ENCODE results near the gene NOC4L.

The NOC4L gene

DNA sequence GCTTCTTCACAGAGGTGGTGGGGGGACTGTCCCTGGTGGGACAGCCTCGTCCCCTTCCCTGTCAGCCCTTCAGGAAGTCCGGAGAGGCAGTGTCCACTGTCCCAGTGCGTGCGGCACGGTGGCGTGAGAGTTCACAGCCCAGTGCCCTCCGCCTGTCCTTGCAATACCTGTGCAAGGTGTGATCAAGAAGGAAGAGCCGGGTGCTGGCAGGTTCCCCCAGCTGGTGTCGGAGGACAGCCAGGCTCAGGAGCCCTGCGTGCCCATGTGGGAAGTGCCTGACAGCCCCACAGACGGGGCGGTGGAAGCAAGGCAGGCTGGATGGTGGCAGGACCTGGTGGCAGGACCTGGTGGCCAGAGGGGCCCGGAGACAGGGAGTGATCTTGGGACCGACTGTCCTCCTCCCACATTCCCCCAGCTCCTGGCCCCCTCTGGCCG lies 16.4 kb downstream of the NOC4L start:
- DNase-seq, result no peak
- Mint-ChIP-seq H3K4me3 (no peak overlapping the region), H3K36me3 (ENCODE audit: low read depth) (no peaks in the 10 kb centered on the region), H3K4me1 (no peaks in the 10 kb centered on the region), H3K27me3 (ENCODE audit: low read depth, poor library complexity) (peaks cover 20% of the 10 kb centered on the region), H3K9me3 (no peaks in the 10 kb centered on the region), H3K27ac (no peak overlapping the region)
- TF ChIP-seq, protein P1, sequence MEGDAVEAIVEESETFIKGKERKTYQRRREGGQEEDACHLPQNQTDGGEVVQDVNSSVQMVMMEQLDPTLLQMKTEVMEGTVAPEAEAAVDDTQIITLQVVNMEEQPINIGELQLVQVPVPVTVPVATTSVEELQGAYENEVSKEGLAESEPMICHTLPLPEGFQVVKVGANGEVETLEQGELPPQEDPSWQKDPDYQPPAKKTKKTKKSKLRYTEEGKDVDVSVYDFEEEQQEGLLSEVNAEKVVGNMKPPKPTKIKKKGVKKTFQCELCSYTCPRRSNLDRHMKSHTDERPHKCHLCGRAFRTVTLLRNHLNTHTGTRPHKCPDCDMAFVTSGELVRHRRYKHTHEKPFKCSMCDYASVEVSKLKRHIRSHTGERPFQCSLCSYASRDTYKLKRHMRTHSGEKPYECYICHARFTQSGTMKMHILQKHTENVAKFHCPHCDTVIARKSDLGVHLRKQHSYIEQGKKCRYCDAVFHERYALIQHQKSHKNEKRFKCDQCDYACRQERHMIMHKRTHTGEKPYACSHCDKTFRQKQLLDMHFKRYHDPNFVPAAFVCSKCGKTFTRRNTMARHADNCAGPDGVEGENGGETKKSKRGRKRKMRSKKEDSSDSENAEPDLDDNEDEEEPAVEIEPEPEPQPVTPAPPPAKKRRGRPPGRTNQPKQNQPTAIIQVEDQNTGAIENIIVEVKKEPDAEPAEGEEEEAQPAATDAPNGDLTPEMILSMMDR (IDR thresholded peaks at IDR 0.05), result no peak

DNA sequence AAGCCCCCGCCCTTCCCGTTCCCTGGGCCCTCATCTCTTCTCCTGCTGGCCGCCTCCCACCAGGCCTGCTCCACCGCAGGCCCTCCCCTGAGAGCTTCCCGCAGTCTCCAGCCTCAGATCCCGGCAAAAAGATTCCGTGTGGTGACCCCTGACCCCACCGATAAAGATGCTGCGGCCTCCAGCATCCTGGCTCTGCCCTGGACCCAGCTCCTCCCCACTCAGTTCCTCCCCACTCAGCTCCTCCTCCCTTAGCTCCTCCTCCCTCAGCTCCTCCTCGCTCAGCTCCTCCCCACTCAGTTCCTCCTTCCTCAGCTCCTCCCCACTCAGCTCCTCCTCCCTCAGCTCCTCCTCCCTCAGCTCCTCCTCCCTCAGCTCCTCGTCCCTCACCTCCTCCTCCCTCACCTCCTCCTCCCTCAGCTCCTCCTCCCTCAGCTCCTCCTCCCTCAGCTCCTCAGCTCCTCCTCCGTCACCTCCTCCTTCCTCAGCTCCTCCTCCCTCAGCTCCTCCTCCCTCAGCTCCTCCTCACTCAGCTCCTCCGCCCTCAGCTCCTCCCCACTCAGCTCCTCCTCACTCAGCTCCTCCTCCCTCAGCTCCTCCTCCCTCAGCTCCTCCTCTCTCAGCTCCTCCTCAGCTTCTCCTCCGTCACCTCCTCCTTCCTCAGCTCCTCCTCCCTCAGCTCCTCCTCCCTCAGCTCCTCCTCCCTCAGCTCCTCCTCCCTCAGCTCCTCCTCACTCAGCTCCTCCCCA lies 17.0 kb downstream of the NOC4L start:
- no peak overlapping the region for H3K27ac Mint-ChIP-seq
- H3K27me3 Mint-ChIP-seq (ENCODE audit: low read depth, poor library complexity), result peaks cover 22% of the 10 kb centered on the region
- no peaks in the 10 kb centered on the region for H3K36me3 Mint-ChIP-seq (ENCODE audit: low read depth)
- peaks cover 3% of the 10 kb centered on the region for H3K9me3 Mint-ChIP-seq
- H3K4me3 Mint-ChIP-seq, result no peak overlapping the region
- no peak for DNase-seq
- H3K4me1 Mint-ChIP-seq, result no peaks in the 10 kb centered on the region
- TF ChIP-seq, protein P1 (IDR thresholded peaks at IDR 0.05), result no peak

DNA sequence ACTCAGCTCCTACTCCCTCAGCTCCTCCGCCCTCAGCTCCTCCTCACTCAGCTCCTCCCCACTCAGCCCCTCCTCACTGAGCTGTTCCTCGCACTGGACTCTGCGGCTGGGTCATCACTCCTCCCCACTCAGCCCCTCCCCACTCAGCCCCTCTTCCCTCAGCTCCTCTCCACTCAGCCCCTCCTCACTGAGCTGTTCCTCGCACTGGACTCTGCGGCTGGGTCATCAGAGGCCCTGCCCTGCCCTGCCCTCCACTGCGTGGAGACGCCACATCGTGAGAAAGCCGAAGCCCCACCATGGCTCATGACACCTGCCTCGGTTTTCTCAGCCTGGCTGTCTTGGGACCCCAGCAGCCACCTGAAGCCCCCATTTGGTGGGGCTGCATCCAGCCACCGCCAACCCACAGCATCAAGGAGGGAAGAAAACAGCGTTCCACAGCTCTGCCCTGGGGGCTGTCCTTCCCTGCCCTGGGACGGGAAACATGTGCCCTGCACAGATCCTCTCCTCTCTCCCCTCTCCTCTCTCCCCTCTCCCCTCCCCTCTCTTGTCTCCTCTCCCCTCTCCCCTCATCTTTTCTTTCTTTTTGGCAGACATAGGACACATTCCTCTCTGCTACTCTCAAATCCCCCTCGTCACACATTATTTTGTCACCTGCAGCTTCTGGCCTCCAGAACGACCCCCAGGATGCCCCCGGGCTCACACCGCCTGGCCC lies 17.7 kb downstream of the NOC4L start:
- Mint-ChIP-seq H3K4me3 (no peak overlapping the region), H3K27ac (no peak overlapping the region), H3K4me1 (no peaks in the 10 kb centered on the region), H3K27me3 (ENCODE audit: low read depth, poor library complexity) (peaks cover 25% of the 10 kb centered on the region), H3K9me3 (peaks cover 9% of the 10 kb centered on the region), H3K36me3 (ENCODE audit: low read depth) (no peaks in the 10 kb centered on the region)
- TF ChIP-seq, protein P1 (IDR thresholded peaks at IDR 0.05), result no peak
- no peak for DNase-seq

DNA sequence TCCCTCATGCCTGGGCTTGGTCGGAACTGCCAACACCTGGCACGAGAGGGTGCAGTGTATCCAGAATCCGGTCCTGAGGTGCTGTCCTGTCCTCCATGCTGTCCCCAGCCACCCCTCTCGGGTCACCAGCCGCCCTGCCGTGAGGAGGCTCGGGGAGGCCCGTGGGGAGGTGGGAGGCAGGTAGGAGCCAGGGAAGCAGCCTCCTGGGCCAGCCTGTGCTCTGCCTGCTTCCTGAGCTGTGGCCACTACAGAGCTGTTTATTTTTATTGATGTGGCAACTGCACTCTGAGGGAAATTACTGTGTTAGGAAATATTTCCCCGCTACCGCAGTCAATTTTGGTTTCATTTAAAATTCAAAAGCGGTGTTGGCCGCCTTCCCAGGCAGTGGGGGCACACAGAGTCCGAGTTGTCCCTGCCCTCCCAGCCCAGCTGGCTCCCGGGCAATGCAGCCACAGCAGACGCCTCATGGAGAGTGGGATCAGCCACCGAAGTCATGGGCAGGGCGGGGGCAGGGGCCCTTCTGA lies 18.3 kb downstream of the NOC4L start:
- Mint-ChIP-seq H3K4me3 (no peak overlapping the region), H3K27ac (no peak overlapping the region), H3K9me3 (peaks cover 13% of the 10 kb centered on the region), H3K27me3 (ENCODE audit: low read depth, poor library complexity) (peaks cover 31% of the 10 kb centered on the region), H3K4me1 (peaks cover 6% of the 10 kb centered on the region), H3K36me3 (ENCODE audit: low read depth) (no peaks in the 10 kb centered on the region)
- DNase-seq, result no peak
- TF ChIP-seq, protein P1 (IDR thresholded peaks at IDR 0.05), result no peak

DNA sequence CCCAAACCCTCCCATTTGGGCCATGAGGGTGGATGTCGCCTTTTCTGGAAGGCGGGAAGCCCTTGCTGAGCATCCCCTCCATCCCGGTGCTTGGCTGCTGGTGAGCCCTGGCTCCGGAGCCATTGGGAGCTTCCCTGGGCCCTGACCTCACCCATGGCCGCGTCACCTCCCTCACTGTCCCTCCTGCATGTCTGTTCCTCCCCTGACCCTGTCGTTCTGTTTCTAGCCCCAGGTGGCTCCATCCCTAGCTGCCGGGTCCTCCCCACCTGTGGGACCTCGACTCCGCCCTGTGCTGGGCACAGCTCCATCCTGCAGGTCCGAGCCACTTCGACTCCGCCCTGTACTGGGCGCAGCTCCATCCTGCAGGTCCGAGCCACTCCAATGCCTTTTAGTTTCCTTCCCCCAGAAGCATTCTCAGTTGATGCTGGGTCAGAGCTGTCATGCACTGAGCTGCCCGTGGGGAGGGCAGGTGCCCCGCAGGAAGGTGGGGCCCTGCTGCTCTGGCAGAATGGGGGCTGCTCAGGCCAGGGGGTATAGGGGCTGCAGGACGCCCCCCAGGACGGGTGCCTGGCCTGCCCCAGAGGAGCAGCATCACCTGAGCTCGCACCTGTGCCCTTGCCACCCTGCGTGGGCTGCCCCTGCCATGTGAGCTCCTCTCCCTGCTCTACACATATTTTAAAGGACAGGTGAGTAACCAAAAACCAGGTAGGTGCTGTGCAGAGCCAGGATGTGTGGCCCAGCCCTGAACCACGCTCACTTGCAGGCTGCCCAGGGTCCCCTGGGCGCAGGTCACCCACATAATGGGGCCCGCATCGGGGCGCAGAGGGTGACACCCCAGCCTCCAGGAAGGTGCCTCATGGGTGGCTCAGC lies 19.0 kb downstream of the NOC4L start:
- Mint-ChIP-seq H3K27me3 (ENCODE audit: low read depth, poor library complexity) (peaks cover 34% of the 10 kb centered on the region), H3K4me1 (peaks cover 9% of the 10 kb centered on the region), H3K36me3 (ENCODE audit: low read depth) (no peaks in the 10 kb centered on the region), H3K9me3 (peaks cover 13% of the 10 kb centered on the region), H3K27ac (no peak overlapping the region), H3K4me3 (no peak overlapping the region)
- no peak for DNase-seq
- TF ChIP-seq, protein P1 (IDR thresholded peaks at IDR 0.05), result no peak
